Measurements from ENCODE around the gene KRT3. TPM values are rescaled to one million over a fixed set of nuclear protein-coding genes. Genes with fewer than 3 reads are reported as not detected.

Gene KRT3
- total RNA-seq, 1 donor from 2014 or later, result under 0.01 TPM

GRCh38 chr12:52824741-52825410 lies 29.0 kb upstream of the KRT3 start:
- no peak for DNase-seq (ENCODE audit: low read depth)

GRCh38 chr12:52823761-52824450 lies 28.0 kb upstream of the KRT3 start:
- no peak overlapping the region for H3K4me3 ChIP-seq (ENCODE audit: low read depth, low read length)
- FAIRE-seq, result no peak
- DNase-seq (ENCODE audit: low read depth), result no peak
- H3K36me3 ChIP-seq (ENCODE audit: control insufficient read depth, insufficient read depth, low read length), result no peaks in the 10 kb centered on the region
- no peaks in the 10 kb centered on the region for H3K27me3 ChIP-seq (ENCODE audit: control insufficient read depth, insufficient read depth, low read length)
- no peak for TF ChIP-seq CTCF (IDR thresholded peaks at IDR 0.05; ENCODE audit: insufficient read depth, low read length, severe bottlenecking)

More at GRCh38 chr12:52824741-52825410, 29.0 kb upstream of the KRT3 start:
- Histone ChIP-seq H3K36me3 (ENCODE audit: control insufficient read depth, insufficient read depth, low read length) (no peaks in the 10 kb centered on the region), H3K27me3 (ENCODE audit: control insufficient read depth, insufficient read depth, low read length) (no peaks in the 10 kb centered on the region), H3K4me3 (ENCODE audit: low read depth, low read length) (no peak overlapping the region)
- TF ChIP-seq CTCF (IDR thresholded peaks at IDR 0.05; ENCODE audit: insufficient read depth, low read length, severe bottlenecking), result no peak
- FAIRE-seq, result no peak

- DNase-seq (ENCODE audit: low read depth) (no peak), FAIRE-seq (no peak)
- H3K27me3 ChIP-seq (ENCODE audit: control insufficient read depth, insufficient read depth, low read length), result no peaks in the 10 kb centered on the region
- H3K36me3 ChIP-seq (ENCODE audit: control insufficient read depth, insufficient read depth, low read length), result no peaks in the 10 kb centered on the region
- TF ChIP-seq CTCF (IDR thresholded peaks at IDR 0.05; ENCODE audit: insufficient read depth, low read length, severe bottlenecking), result no peak
- no peak overlapping the region for H3K4me3 ChIP-seq (ENCODE audit: low read depth, low read length)
Observed at GRCh38 chr12:52822771-52823510, 27.0 kb upstream of the KRT3 start.

- Histone ChIP-seq H3K27me3 (ENCODE audit: control insufficient read depth, insufficient read depth, low read length) (peaks cover 2% of the 10 kb centered on the region), H3K36me3 (ENCODE audit: control insufficient read depth, insufficient read depth, low read length) (no peaks in the 10 kb centered on the region), H3K4me3 (ENCODE audit: low read depth, low read length) (no peak overlapping the region)
- DNase-seq (ENCODE audit: low read depth) (no peak), FAIRE-seq (no peak)
- TF ChIP-seq CTCF (IDR thresholded peaks at IDR 0.05; ENCODE audit: insufficient read depth, low read length, severe bottlenecking), result no peak
Observed at GRCh38 chr12:52821826-52822660, 26.1 kb upstream of the KRT3 start.

GRCh38 chr12:52821071-52821730 lies 25.3 kb upstream of the KRT3 start:
- TF ChIP-seq CTCF (IDR thresholded peaks at IDR 0.05; ENCODE audit: insufficient read depth, low read length, severe bottlenecking), result no peak

More at GRCh38 chr12:52821071-52821730, 25.3 kb upstream of the KRT3 start:
- Histone ChIP-seq H3K4me3 (ENCODE audit: low read depth, low read length) (no peak overlapping the region), H3K36me3 (ENCODE audit: control insufficient read depth, insufficient read depth, low read length) (no peaks in the 10 kb centered on the region), H3K27me3 (ENCODE audit: control insufficient read depth, insufficient read depth, low read length) (peaks cover 3% of the 10 kb centered on the region)
- DNase-seq (ENCODE audit: low read depth) (no peak), FAIRE-seq (no peak)

Data from bronchial epithelial cell (primary cell).